Activated CD8-positive, alpha-beta memory T cell treated with anti-CD3 and anti-CD28 coated beads for 4 hours (primary cell): Measurements from ENCODE around the gene MSH3.
"Not testable (repeated sequence)": the region's sequence is repeated elsewhere in the genome, so short reads cannot be mapped to it uniquely, and the experiment has no call there.

Experiments
- DNase-seq, 2 donors: peaks; one replicate each; pipeline ENCODE4 v3.0.0-alpha.2; 2020; ENCODE audit warnings: low read depth in 2 of 2

The MSH3 gene

DNA sequence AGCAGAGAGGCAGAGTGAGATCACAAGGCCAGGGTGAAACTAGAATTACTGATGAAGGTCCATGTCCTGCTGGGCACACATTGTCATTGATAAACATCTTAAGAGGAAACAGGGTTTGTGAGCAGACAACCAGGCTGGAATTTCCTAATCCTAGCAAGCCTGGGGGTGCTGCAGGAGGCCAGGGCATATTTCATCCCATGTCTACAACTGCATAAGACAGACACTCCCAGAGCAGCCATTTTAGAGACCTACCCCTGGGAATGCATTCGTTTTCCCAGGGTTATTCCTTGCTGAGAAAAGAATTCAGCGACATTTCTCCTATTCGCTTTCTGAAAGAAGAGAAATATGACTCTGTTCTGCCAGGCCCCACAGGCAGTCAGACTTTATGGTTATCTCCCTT lies 248.2 kb downstream of the MSH3 start:
- not testable (repeated sequence) for DNase-seq

DNA sequence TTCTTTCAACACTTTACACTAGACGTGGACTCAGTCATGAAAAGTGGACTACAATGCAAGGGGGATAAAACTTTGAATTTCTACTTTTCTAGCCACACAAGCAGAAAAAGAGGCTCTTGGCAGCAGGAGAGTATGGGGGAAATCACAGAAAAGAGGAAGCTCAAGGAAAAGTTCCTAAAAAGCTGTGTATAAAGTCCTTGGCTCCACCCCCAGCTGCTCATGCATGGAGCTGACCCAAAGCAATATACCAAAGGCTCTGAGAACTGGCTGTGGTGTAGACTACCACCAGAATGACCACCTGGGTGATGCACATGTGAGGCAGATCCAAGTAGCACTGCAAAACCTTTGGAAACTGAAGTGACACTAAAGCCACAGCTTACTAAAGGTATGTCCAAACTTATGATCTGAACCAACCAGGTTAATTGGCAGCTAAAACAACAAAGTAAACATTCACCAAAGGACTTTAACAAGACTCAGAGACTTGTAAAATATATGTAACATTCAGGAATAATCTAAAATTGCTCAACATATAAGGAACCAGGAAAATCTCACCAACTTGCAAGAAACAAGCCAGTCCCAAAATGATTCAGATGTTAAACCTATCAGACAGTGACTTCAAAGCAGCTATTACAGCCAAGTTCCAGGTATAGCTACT lies 250.2 kb downstream of the MSH3 start:
- no peak for DNase-seq

DNA sequence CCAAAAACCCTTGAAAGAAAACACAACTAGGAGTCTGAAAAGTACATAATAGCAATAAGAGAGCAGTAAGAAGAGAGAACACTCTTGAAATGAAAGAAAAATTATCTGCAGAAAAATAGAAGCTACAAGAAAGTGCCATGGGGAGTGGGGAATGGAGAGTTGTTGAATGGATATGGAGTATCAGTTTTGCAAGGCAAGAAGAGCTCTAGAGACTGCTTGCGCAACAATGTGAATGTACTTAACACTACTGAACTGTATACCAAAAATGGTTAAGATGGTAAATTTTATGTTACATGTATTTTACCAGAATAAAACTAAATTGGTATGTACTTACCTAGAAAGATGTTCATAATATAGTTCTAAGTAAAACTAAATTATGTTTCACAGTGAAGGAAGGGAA lies 251.0 kb downstream of the MSH3 start:
- no peak for DNase-seq

DNA sequence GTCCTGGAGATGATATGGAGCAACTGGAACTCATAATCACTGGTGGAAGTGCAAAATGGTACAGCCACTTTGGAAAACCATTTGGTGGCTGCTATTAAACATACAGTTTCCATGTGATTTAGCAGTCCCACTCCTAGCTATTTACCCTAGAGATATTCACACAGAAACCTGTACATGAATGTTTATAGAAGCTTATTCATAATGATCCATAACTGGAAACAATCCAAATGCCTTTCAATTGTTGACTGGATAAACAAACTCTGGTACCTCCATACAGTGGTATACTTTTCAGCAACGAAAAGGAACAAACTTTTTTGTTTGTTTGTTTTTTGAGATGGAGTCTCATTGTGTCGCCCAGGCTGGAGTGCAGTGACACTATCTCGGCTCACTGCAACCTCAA lies 258.0 kb downstream of the MSH3 start:
- DNase-seq: no peak

DNA sequence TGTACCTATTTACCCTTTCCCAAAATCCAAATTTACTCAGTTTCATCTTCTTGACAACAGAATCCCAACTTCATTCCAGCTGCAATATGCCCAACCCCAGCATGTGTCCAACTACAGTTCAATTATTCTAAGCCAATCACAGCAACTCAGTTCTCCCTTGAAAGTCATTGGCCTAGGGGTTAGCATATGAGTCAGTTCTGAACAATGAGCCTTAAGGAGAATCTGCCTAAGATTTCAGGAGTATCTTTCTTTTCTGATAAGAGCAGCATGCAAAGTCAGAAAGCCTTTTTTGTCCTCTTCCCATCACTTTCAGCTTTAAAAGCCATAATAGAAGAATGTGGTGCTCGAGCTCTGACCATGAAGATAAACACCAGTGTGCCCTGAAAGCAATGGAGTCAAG lies 261.3 kb downstream of the MSH3 start:
- no peak for DNase-seq

DNA sequence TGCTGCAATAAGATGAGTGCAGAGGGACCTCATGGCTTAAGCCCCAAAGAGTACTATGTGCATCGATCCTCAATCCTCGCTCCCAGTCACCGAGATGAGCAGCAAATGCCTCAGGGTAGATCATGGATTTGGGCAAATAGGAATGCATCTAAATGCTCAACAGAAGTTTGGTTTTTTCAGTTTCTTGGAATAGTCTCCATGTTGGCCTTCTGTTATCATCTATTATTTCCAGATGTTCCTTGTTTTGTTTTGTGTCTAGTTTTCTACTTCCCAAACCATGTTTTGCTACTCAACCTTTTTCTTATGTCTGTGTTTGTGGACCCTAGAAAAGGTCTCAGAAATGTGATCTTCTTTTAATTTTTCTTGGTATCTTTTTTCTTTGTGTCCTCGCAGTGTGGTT lies 262.2 kb downstream of the MSH3 start:
- DNase-seq: no peak

DNA sequence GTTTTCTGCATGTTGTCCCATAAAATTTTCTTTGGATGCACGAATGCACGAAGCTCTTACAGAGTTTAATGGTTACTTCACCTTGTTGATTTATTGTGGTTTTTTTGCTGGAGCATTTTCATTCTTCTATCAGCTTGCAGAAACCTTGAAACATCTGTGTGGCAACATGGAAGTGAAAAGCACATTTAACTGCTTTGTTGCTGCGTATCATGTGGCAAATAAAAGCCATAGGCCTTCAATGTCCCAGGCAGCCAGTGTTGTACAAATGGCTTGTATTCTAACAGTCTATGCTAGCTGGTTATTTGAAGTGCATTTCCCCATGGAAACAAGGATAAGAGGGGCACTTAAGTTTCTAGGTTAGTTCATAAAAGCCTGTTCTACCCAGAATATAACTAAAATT lies 263.2 kb downstream of the MSH3 start:
- no peak for DNase-seq

DNA sequence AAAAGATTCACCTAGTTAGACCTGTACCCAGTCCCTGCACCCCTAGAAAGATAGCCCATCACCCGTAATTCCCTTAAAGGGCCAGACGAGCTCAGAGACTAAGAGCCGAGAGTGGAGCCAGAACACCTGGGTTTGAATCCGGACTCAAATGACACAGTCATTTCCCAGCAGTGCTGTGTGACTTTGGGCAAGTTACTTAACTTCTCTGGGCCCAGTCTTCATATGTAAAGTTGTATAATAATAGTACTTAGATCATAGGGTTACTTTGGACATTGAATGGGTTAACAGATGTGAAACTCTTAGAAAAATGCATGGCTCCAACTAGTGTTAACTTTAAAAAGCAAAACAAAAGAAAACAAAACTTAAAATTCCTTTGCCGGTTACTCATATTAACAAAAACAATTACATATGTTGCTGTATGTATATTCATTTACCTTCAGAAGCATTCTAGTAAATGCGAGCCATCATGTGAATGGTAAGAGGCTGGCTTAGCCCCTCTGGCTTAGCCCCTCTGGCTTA lies 265.3 kb downstream of the MSH3 start:
- no peak for DNase-seq

DNA sequence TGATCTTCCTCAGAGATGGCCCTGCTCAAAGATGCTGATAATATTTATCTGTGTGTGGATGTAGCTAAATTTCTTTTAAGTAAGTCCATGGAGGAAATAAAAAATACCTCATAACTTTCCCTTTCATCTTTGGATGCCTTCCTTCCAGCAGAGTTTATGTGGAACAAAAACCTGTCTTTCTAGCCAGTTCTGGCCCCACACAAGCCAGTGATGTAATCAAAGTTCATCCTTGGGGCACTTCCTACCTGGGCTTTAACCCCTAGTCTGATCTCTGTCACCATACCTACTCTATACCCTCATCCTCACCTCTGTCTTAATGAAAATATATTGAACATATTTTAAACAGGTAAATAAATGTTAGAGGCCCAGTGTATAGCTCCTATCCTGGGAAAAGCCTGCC lies 265.9 kb downstream of the MSH3 start:
- no peak for DNase-seq

DNA sequence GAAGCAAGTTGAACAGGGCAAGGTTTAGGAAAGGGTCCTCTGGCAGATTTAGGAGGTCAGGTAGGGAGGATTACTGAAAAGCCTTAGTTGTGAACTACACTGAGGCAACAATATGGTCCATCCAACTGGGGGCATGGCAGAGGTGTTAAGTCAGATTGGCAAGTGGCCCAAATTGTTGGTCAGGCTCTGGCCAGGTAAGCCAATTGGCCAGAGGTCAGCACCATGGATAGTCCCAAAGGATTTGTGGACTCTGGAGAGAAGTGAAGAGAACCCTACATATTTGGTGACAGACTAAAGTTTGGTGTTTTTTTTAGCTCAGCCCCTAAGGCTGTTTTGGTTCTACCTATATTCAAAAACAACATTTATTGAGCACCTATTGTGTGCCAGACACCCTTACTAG lies 266.6 kb downstream of the MSH3 start:
- DNase-seq: no peak

DNA sequence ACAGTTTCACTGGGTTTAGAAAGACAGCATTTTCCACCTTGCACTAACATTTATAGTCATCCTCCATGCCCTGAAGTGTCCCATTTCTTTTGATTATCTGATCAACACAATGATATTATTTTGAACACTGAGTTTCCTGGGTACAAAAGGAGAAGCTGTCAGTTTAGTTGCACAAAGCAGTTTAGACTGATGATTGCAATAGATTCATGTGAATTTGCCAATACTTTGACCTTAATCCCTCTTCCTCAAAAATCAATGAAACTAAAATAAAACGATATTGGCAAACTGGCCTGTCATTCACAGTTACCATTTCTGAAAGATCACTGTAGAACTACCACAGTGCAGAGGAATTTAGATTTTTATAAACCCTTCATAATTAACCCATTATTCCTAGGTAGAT lies 271.5 kb downstream of the MSH3 start:
- no peak for DNase-seq
